A549 (cell line): ENCODE measurements around the gene DOK6. TPM values are rescaled to one million over a fixed set of nuclear protein-coding genes. Genes with fewer than 3 reads are reported as not detected.

Source experiments
- ATAC-seq, 2 experiments: fragments of 200-7000 bp in 1 of 2; fragments of >200 bp in 1 of 2; cut with Nextera tagmentation in 1 of 2; cut with Tn5 transposase in 1 of 2; 3 replicates each; pipeline versions ENCODE4 v1.8.0 to v1.9.1; 2018 to 2020; ENCODE audit warnings: mild to moderate bottlenecking in 1 of 2, moderate library complexity in 1 of 2
- CTCF ChIA-PET: fragments of 300-600 bp; sonication (Branson Sonifier 250); formaldehyde crosslinking; extraction: SDS; loops from one replicate; lab custom pipeline; 2021; ENCODE audit warnings: antibody characterized with exemption, inconsistent platforms; lab: Yijun Ruan, JAX
- POLR2A ChIA-PET: fragments of 350-600 bp; formaldehyde crosslinking; extraction: SDS; loops from one replicate; lab custom pipeline; 2021; ENCODE audit warnings: antibody characterized with exemption, inconsistent platforms; lab: Yijun Ruan, JAX
- DNase-seq, 2 experiments: peaks; one replicate each; pipeline versions ENCODE4 v3.0.0 to v3.0.0-alpha.2; 2011 to 2016; ENCODE audit warnings: low read depth in 1 of 2, low spot score in 1 of 2
- FAIRE-seq: peaks from 2 replicates; lab custom pipeline; 2011; peaks lifted over from hg19 to GRCh38; lab: Jason Lieb, UNC
- H3K27ac ChIP-seq, 2 experiments: fragments of >200 bp; sonication (Bioruptor Twin); formaldehyde crosslinking; 3 replicates each; pipeline ENCODE4 v1.5.1; 2016 to 2017
- H3K4me1 ChIP-seq: fragments of >200 bp; sonication (Bioruptor Twin); formaldehyde crosslinking; 3 replicates; pipeline ENCODE4 v1.6.1; 2016
- H3K4me2 ChIP-seq: fragments of >200 bp; sonication (Bioruptor Twin); formaldehyde crosslinking; 3 replicates; pipeline ENCODE4 v1.6.1; 2016
- H3K4me3 ChIP-seq: fragments of >200 bp; sonication (Bioruptor Twin); formaldehyde crosslinking; 3 replicates; pipeline ENCODE4 v1.5.1; 2016
- H3K9me3 ChIP-seq: fragments of >200 bp; sonication (Bioruptor Twin); formaldehyde crosslinking; 3 replicates; pipeline ENCODE4 v1.6.1; 2016
- CBX2 ChIP-seq: fragments of 200-600 bp; sonication (generic); IDR thresholded peaks from 2 replicates; pipeline ENCODE4 v1.6.1; 2016; ENCODE audit warnings: low read depth, mild to moderate bottlenecking, borderline replicate concordance
- CHD2 ChIP-seq: fragments of 150-350 bp; IDR thresholded peaks from 2 replicates; pipeline ENCODE4 v1.6.1; 2014; ENCODE audit warnings: low read length; ENCODE audit not compliant: partially characterized antibody
- EHF ChIP-seq: fragments of 250-450 bp; sonication (Bioruptor Pico); IDR thresholded peaks from 2 replicates; pipeline ENCODE4 v1.5.0; 2020; ENCODE audit warnings: mild to moderate bottlenecking
- EHMT2 ChIP-seq: fragments of 200-600 bp; sonication (generic); IDR thresholded peaks from 2 replicates; pipeline ENCODE4 v1.6.1; 2016; ENCODE audit warnings: antibody characterized with exemption, low read depth, mild to moderate bottlenecking, moderate library complexity
- HEYL ChIP-seq: fragments of 250-450 bp; sonication (Bioruptor Pico); IDR thresholded peaks from 2 replicates; pipeline ENCODE4 v1.8.0; 2021; ENCODE audit warnings: mild to moderate bottlenecking, moderate library complexity
- HMGXB4 ChIP-seq: fragments of 250-450 bp; sonication (Bioruptor Pico); IDR thresholded peaks from 2 replicates; pipeline ENCODE4 v1.5.0; 2021; ENCODE audit warnings: mild to moderate bottlenecking, moderate library complexity, borderline replicate concordance
- HOXA7 ChIP-seq: fragments of 250-450 bp; sonication (Bioruptor Pico); IDR thresholded peaks from 2 replicates; pipeline ENCODE4 v1.5.0; 2020; ENCODE audit warnings: mild to moderate bottlenecking, moderate library complexity
- HOXB5 ChIP-seq: fragments of 250-450 bp; sonication (Bioruptor Pico); IDR thresholded peaks from 2 replicates; pipeline ENCODE4 v1.5.0; 2020; ENCODE audit warnings: mild to moderate bottlenecking, moderate library complexity
- MAFK ChIP-seq: fragments of 450-650 bp; IDR thresholded peaks from 2 replicates; pipeline ENCODE4 v1.6.1; 2014; ENCODE audit not compliant: partially characterized antibody
- MAX ChIP-seq: IDR thresholded peaks from 2 replicates; pipeline ENCODE4 v1.6.1; 2012
- PBX3 ChIP-seq: IDR thresholded peaks from 2 replicates; pipeline ENCODE4 v1.6.1; 2012
- RCOR1 ChIP-seq: fragments of 150-350 bp; IDR thresholded peaks from 2 replicates; pipeline ENCODE4 v1.6.1; 2014; ENCODE audit warnings: antibody characterized with exemption, low read length, low read depth
- REST ChIP-seq: fragments of 200-600 bp; sonication (generic); IDR thresholded peaks from 2 replicates; pipeline ENCODE4 v1.6.1; 2016; ENCODE audit warnings: antibody characterized with exemption, mild to moderate bottlenecking, moderate library complexity
- TFCP2L1 ChIP-seq: fragments of 250-450 bp; sonication (Bioruptor Pico); IDR thresholded peaks from 2 replicates; pipeline ENCODE4 v1.5.0; 2021; ENCODE audit warnings: mild to moderate bottlenecking
- ZC3H11A ChIP-seq: fragments of 450-650 bp; IDR thresholded peaks from 2 replicates; pipeline ENCODE4 v1.6.1; 2014; ENCODE audit warnings: antibody characterized with exemption, mild to moderate bottlenecking
- ZFP36 ChIP-seq: fragments of 450-650 bp; IDR thresholded peaks from 2 replicates; pipeline ENCODE4 v1.6.1; 2014; ENCODE audit warnings: borderline replicate concordance; ENCODE audit not compliant: partially characterized antibody
- WGBS: methylation state at CpG from one replicate; pipeline ENCODE4 v1.1.6; 2017; ENCODE audit errors: missing lambda C conversion rate; 5-methylcytosine and 5-hydroxymethylcytosine counted together
- polyA plus RNA-seq, 4 experiments: library from polyadenylated mRNA; depleted of rRNA in 3 of 4; stranded (reverse); fragments of >200 nt; fragmentation: RNase III in 1 of 4; extraction: RNeasy Plus Mini Kit Qiagen cat#74134 plus additional on column Dnase treatment in 1 of 4; gene quantifications; 2 replicates in 3 of 4; 3 replicates in 1 of 4; pipeline ENCODE4 v1.2.3, GENCODE V29; 2011 to 2017

DOK6 gene
- polyA plus RNA-seq, 2 of the 4 experiments (the other 2 are of a cell fraction), result not detected

GRCh38 chr18:69528435-69528834, 127.7 kb downstream of the DOK6 start:
- no peaks in the 10 kb centered on the region for H3K4me1 ChIP-seq
- H3K4me3 ChIP-seq, result no peak overlapping the region
- ChIA-PET POLR2A (no interaction called here), CTCF (no interaction called here)
- no peak overlapping the region for H3K4me2 ChIP-seq
- WGBS, result 36% methylated on average over 3 of the region's 3 CpGs
- no peaks in the 10 kb centered on the region for H3K9me3 ChIP-seq
- no peak overlapping the region for H3K27ac ChIP-seq
- ATAC-seq, result no peak
- DNase-seq, result no peak
- no peak for FAIRE-seq
- TF ChIP-seq HEYL (no peak), MAX (no peak), HOXB5 (CRISPR knock-in tag) (no peak)

GRCh38 chr18:69529151-69529550, 128.5 kb downstream of the DOK6 start:
- Histone ChIP-seq H3K4me1 (no peaks in the 10 kb centered on the region), H3K4me3 (no peak overlapping the region), H3K9me3 (no peaks in the 10 kb centered on the region)
- no peak for DNase-seq
- POLR2A ChIA-PET, result no interaction called here
- ATAC-seq, result no peak
- TF ChIP-seq RCOR1 (no peak), PBX3 (no peak), EHF (CRISPR knock-in tag) (no peak), HOXA7 (CRISPR knock-in tag) (no peak), CHD2 (no peak), HMGXB4 (CRISPR knock-in tag) (no peak), MAFK (peak; percentile 85)
- TF ChIP-seq, all 56 proteins: peak for 1
- Histone ChIP-seq H3K27ac (no peak overlapping the region), H3K4me2 (no peak overlapping the region)
- no peak for FAIRE-seq
- 55% methylated on average over 2 of the region's 2 CpGs for WGBS
- CTCF ChIA-PET, result no interaction called here

GRCh38 chr18:69531973-69532372, 131.3 kb downstream of the DOK6 start:
- DNase-seq (no peak), FAIRE-seq (no peak), ATAC-seq (no peak)
- H3K9me3 ChIP-seq, result no peaks in the 10 kb centered on the region
- H3K27ac ChIP-seq, result no peak overlapping the region
- CTCF ChIA-PET, result no interaction called here
- POLR2A ChIA-PET, result no interaction called here
- H3K4me1 ChIP-seq, result no peaks in the 10 kb centered on the region
- TF ChIP-seq REST, result no peak
- no peak for TF ChIP-seq CBX2
- no peak for TF ChIP-seq EHMT2
- TF ChIP-seq ZC3H11A, result no peak
- no peak for TF ChIP-seq ZFP36
- no peak for TF ChIP-seq RCOR1
- no peak for TF ChIP-seq MAFK
- TF ChIP-seq TFCP2L1 (CRISPR knock-in tag), result no peak
- WGBS, result 21% methylated on average over 5 of the region's 5 CpGs
- no peak overlapping the region for H3K4me3 ChIP-seq
- no peak overlapping the region for H3K4me2 ChIP-seq
